ENCODE measurements around the gene GPATCH2L.

GPATCH2L gene

GRCh38 chr14:76194327-76194726, 42.6 kb downstream of the GPATCH2L start:
- Histone ChIP-seq H3K36me3 (ENCODE audit: control insufficient read depth in 1 of 2, insufficient read depth in 2 of 2, low read length in 2 of 2) (peaks cover 7 to 16% of the 10 kb centered on the region in 2 experiments), H3K9ac (ENCODE audit: low read length) (no peak overlapping the region)
- no peak for DNase-seq

GRCh38 chr14:76195003-76195402, 43.3 kb downstream of the GPATCH2L start:
- no peak overlapping the region for H3K4ac ChIP-seq (ENCODE audit: low read depth, low read length)
- no CpG with 5 or more reads among the region's 3 CpGs for WGBS (ENCODE audit: extremely low coverage, insufficient coverage, insufficient read length)
- H3K36me3 ChIP-seq (ENCODE audit: control insufficient read depth in 1 of 2, insufficient read depth in 2 of 2, low read length in 2 of 2): peaks cover 7 to 16% of the 10 kb centered on the region in 2 experiments
- no peaks in the 10 kb centered on the region for H3K27me3 ChIP-seq (ENCODE audit: insufficient read depth, low read length)
- no peak for DNase-seq
- H3K23ac ChIP-seq (ENCODE audit: low read length): no peak overlapping the region
- H2AK5ac ChIP-seq (ENCODE audit: low read length): no peak overlapping the region
- H3K18ac ChIP-seq (ENCODE audit: low read length): no peak overlapping the region
- H3K27ac ChIP-seq (ENCODE audit: low read depth, low read length): no peak overlapping the region
- no peak overlapping the region for H3K4me3 ChIP-seq (ENCODE audit: low read depth, low read length)
- H3K9ac ChIP-seq (ENCODE audit: low read length): no peak overlapping the region
- no peak overlapping the region for H2AFZ ChIP-seq (ENCODE audit: insufficient read depth, low read length, poor library complexity)
- no peaks in the 10 kb centered on the region for H3K79me2 ChIP-seq (ENCODE audit: control insufficient read depth, insufficient read depth, low read length, poor library complexity)
- H2BK5ac ChIP-seq (ENCODE audit: low read depth, low read length, poor library complexity): no peak overlapping the region
- H3K4me2 ChIP-seq (ENCODE audit: low read length): no peak overlapping the region
- no peak overlapping the region for H4K12ac ChIP-seq (ENCODE audit: low read depth, low read length)
- no peak overlapping the region for H4K8ac ChIP-seq (ENCODE audit: low read depth, low read length)
- H3K14ac ChIP-seq (ENCODE audit: low read length): no peak overlapping the region
- H3K9me3 ChIP-seq (ENCODE audit: insufficient read depth, low read depth, low read length): no peaks in the 10 kb centered on the region
- no peak overlapping the region for H2BK120ac ChIP-seq (ENCODE audit: insufficient read depth, low read length, poor library complexity)
- H4K91ac ChIP-seq (ENCODE audit: low read depth, low read length): no peak overlapping the region
- H3K79me1 ChIP-seq (ENCODE audit: low read length): no peaks in the 10 kb centered on the region
- H2BK12ac ChIP-seq (ENCODE audit: low read length): no peak overlapping the region
- no peaks in the 10 kb centered on the region for H3K4me1 ChIP-seq (ENCODE audit: control insufficient read depth in 1 of 2, insufficient read depth in 2 of 2, low read length in 2 of 2)

More at GRCh38 chr14:76194327-76194726, 42.6 kb downstream of the GPATCH2L start:
- Histone ChIP-seq H3K18ac (ENCODE audit: low read length) (no peak overlapping the region), H2BK5ac (ENCODE audit: low read depth, low read length, poor library complexity) (no peak overlapping the region), H3K14ac (ENCODE audit: low read length) (no peak overlapping the region), H3K4me1 (ENCODE audit: control insufficient read depth in 1 of 2, insufficient read depth in 2 of 2, low read length in 2 of 2) (no peaks in the 10 kb centered on the region), H3K79me2 (ENCODE audit: control insufficient read depth, insufficient read depth, low read length, poor library complexity) (no peaks in the 10 kb centered on the region), H4K91ac (ENCODE audit: low read depth, low read length) (no peak overlapping the region), H2BK12ac (ENCODE audit: low read length) (no peak overlapping the region), H2AFZ (ENCODE audit: insufficient read depth, low read length, poor library complexity) (no peak overlapping the region), H3K79me1 (ENCODE audit: low read length) (no peaks in the 10 kb centered on the region), H3K27ac (ENCODE audit: low read depth, low read length) (no peak overlapping the region), H3K4ac (ENCODE audit: low read depth, low read length) (no peak overlapping the region), H3K23ac (ENCODE audit: low read length) (no peak overlapping the region), H4K8ac (ENCODE audit: low read depth, low read length) (no peak overlapping the region), H3K4me2 (ENCODE audit: low read length) (no peak overlapping the region), H3K4me3 (ENCODE audit: low read depth, low read length) (no peak overlapping the region), H3K27me3 (ENCODE audit: insufficient read depth, low read length) (no peaks in the 10 kb centered on the region), H4K12ac (ENCODE audit: low read depth, low read length) (no peak overlapping the region), H2AK5ac (ENCODE audit: low read length) (no peak overlapping the region), H2BK120ac (ENCODE audit: insufficient read depth, low read length, poor library complexity) (no peak overlapping the region), H3K9me3 (ENCODE audit: insufficient read depth, low read depth, low read length) (no peaks in the 10 kb centered on the region)
- WGBS (ENCODE audit: extremely low coverage, insufficient coverage, insufficient read length): no CpG with 5 or more reads among the region's 3 CpGs

- Histone ChIP-seq H3K4me3 (ENCODE audit: low read depth, low read length) (no peak overlapping the region), H2BK120ac (ENCODE audit: insufficient read depth, low read length, poor library complexity) (no peak overlapping the region), H4K91ac (ENCODE audit: low read depth, low read length) (no peak overlapping the region), H3K4ac (ENCODE audit: low read depth, low read length) (no peak overlapping the region), H4K8ac (ENCODE audit: low read depth, low read length) (no peak overlapping the region), H2AFZ (ENCODE audit: insufficient read depth, low read length, poor library complexity) (no peak overlapping the region), H4K12ac (ENCODE audit: low read depth, low read length) (no peak overlapping the region), H2BK12ac (ENCODE audit: low read length) (no peak overlapping the region), H3K27ac (ENCODE audit: low read depth, low read length) (no peak overlapping the region), H3K23ac (ENCODE audit: low read length) (no peak overlapping the region), H3K79me2 (ENCODE audit: control insufficient read depth, insufficient read depth, low read length, poor library complexity) (no peaks in the 10 kb centered on the region), H3K36me3 (ENCODE audit: control insufficient read depth in 1 of 2, insufficient read depth in 2 of 2, low read length in 2 of 2) (peaks cover 10 to 22% of the 10 kb centered on the region in 2 experiments), H3K9ac (ENCODE audit: low read length) (no peak overlapping the region), H3K4me2 (ENCODE audit: low read length) (no peak overlapping the region), H3K27me3 (ENCODE audit: insufficient read depth, low read length) (no peaks in the 10 kb centered on the region), H3K18ac (ENCODE audit: low read length) (no peak overlapping the region), H3K9me3 (ENCODE audit: insufficient read depth, low read depth, low read length) (no peaks in the 10 kb centered on the region), H2BK5ac (ENCODE audit: low read depth, low read length, poor library complexity) (no peak overlapping the region), H3K14ac (ENCODE audit: low read length) (no peak overlapping the region), H2AK5ac (ENCODE audit: low read length) (no peak overlapping the region), H3K79me1 (ENCODE audit: low read length) (no peaks in the 10 kb centered on the region), H3K4me1 (ENCODE audit: control insufficient read depth in 1 of 2, insufficient read depth in 2 of 2, low read length in 2 of 2) (no peaks in the 10 kb centered on the region)
- no peak for DNase-seq
- WGBS (ENCODE audit: extremely low coverage, insufficient coverage, insufficient read length): no CpG with 5 or more reads among the region's 4 CpGs
Measured at GRCh38 chr14:76196980-76197695, 45.4 kb downstream of the GPATCH2L start.

DNA sequence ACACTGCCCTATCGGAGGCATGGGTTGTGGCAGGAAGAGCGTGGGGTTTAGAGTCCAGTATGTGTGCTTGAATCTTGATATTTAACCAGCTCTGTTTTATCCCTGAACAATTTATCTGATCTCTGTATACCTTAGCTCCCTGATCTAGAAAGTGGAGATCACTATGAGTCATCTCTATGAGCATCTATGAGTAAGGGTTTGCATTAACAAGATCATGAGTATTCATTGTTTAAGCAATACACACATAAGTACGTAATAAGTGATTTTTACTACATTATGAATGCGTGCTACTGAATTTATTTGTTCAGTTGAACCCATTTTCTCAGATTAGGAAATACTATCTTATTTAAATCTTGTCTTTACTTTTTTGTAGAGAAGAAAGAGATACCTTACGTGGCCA, 49.4 kb downstream of the GPATCH2L start:
- peak in 1 of 2 donors; percentile 42 for DNase-seq
- Histone ChIP-seq H3K9ac (ENCODE audit: low read length) (no peak overlapping the region), H3K18ac (ENCODE audit: low read length) (no peak overlapping the region), H3K4me2 (ENCODE audit: low read length) (no peak overlapping the region), H4K12ac (ENCODE audit: low read depth, low read length) (no peak overlapping the region), H2BK120ac (ENCODE audit: insufficient read depth, low read length, poor library complexity) (no peak overlapping the region), H3K23ac (ENCODE audit: low read length) (no peak overlapping the region), H2BK5ac (ENCODE audit: low read depth, low read length, poor library complexity) (no peak overlapping the region), H3K79me2 (ENCODE audit: control insufficient read depth, insufficient read depth, low read length, poor library complexity) (no peaks in the 10 kb centered on the region), H2BK12ac (ENCODE audit: low read length) (no peak overlapping the region), H2AK5ac (ENCODE audit: low read length) (no peak overlapping the region), H3K27ac (ENCODE audit: low read depth, low read length) (no peak overlapping the region), H3K27me3 (ENCODE audit: insufficient read depth, low read length) (no peaks in the 10 kb centered on the region), H4K8ac (ENCODE audit: low read depth, low read length) (no peak overlapping the region), H3K4me3 (ENCODE audit: low read depth, low read length) (no peak overlapping the region), H3K4ac (ENCODE audit: low read depth, low read length) (no peak overlapping the region), H3K4me1 (ENCODE audit: control insufficient read depth in 1 of 2, insufficient read depth in 2 of 2, low read length in 2 of 2) (no peaks in the 10 kb centered on the region), H2AFZ (ENCODE audit: insufficient read depth, low read length, poor library complexity) (no peak overlapping the region), H3K79me1 (ENCODE audit: low read length) (no peaks in the 10 kb centered on the region), H3K36me3 (ENCODE audit: control insufficient read depth in 1 of 2, insufficient read depth in 2 of 2, low read length in 2 of 2) (peaks cover 10 to 22% of the 10 kb centered on the region in 2 experiments), H3K14ac (ENCODE audit: low read length) (no peak overlapping the region), H4K91ac (ENCODE audit: low read depth, low read length) (no peak overlapping the region), H3K9me3 (ENCODE audit: insufficient read depth, low read depth, low read length) (no peaks in the 10 kb centered on the region)
- WGBS (ENCODE audit: extremely low coverage, insufficient coverage, insufficient read length): no CpG with 5 or more reads among the region's 5 CpGs

Data from trophoblast cell (in vitro differentiated cells and primary cell).